ENCODE data around the gene ZRSR2.
"Not testable (repeated sequence)": the region's sequence is repeated elsewhere in the genome, so short reads cannot be mapped to it uniquely, and the experiment has no call there.

The ZRSR2 gene

GRCh38 chrX:15789979-15790768 is at the start of gene ZRSR2:
TSS of gene ZRSR2 (plus strand) at chrX:15790484. CDS start at chrX:15790496, 12 bp downstream.
- DNase-seq, result peak; percentile 64

- no peak for DNase-seq
These were observed 46.0 kb upstream of the ZRSR2 start for GRCh38 chrX:15744181-15744867.

GRCh38 chrX:15745179-15745578 is 45.1 kb upstream of the ZRSR2 start:
- DNase-seq, result peak; percentile 41

- not testable (repeated sequence) for DNase-seq
These were observed 43.6 kb upstream of the ZRSR2 start for GRCh38 chrX:15746651-15747050.

- no peak for DNase-seq
These were observed 42.6 kb upstream of the ZRSR2 start for GRCh38 chrX:15747626-15748173.

- DNase-seq, result no peak
These were observed 41.4 kb upstream of the ZRSR2 start for GRCh38 chrX:15748841-15749240.

- DNase-seq, result peak; percentile 6
These were observed 40.4 kb upstream of the ZRSR2 start for GRCh38 chrX:15749642-15750610.

- no peak for DNase-seq
These were observed 39.6 kb upstream of the ZRSR2 start for GRCh38 chrX:15750611-15751154.

GRCh38 chrX:15751155-15751819 is 39.0 kb upstream of the ZRSR2 start:
- peak; percentile 32 for DNase-seq

- no peak for DNase-seq
These were observed 35.2 kb upstream of the ZRSR2 start for GRCh38 chrX:15755091-15755490.

GRCh38 chrX:15758140-15758539 is 32.1 kb upstream of the ZRSR2 start:
- DNase-seq, result no peak

GRCh38 chrX:15759886-15760285 is 30.4 kb upstream of the ZRSR2 start:
- not testable (repeated sequence) for DNase-seq

GRCh38 chrX:15761564-15762191 is 28.6 kb upstream of the ZRSR2 start:
- peak; percentile 31 for DNase-seq

- DNase-seq, result no peak
These were observed 20.9 kb upstream of the ZRSR2 start for GRCh38 chrX:15769300-15769954.

GRCh38 chrX:15781961-15782699 is 8.2 kb upstream of the ZRSR2 start:
- no peak for DNase-seq

GRCh38 chrX:15785176-15785750 is 5.0 kb upstream of the ZRSR2 start:
- no peak for DNase-seq

- DNase-seq, result no peak
These were observed 3.4 kb upstream of the ZRSR2 start for GRCh38 chrX:15786915-15787314.

- no peak for DNase-seq
These were observed 546 bp downstream of the ZRSR2 start for GRCh38 chrX:15790769-15791290.

GRCh38 chrX:15797707-15798106 is 7.4 kb downstream of the ZRSR2 start:
- no peak for DNase-seq

Data from HCEC 1CT (cell line).